ENCODE data around the gene SNX27. TPM values are rescaled to one million over a fixed set of nuclear protein-coding genes. Genes with fewer than 3 reads are reported as not detected.

Gene SNX27
- total RNA-seq, 6 donors from 2014 or later: 35.0 to 62.9 (median 51.9) TPM

DNA sequence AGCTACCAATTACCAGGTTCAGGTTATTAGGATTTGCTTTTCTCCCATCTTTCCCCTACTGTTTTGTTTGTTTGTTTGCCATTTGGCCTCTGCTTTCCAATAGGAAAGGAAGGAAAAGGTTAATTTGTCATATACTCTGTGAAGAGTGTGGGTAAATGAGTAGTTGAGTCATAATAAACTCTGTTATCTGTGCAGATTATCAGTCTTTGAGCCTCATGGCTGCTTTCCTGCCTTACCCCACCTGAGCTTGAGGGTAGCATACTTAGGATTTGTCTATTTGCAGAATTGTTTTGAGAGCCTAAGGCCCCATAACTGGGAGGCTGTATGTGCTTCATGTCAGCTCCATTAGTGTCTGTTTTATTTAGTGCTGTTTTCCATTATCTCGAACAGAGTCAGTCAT is 32.9 kb upstream of the SNX27 start:
- no peak overlapping the region for H3K4me3 ChIP-seq
- H3K36me3 ChIP-seq: peaks cover 2 to 55% (median 18%) of the 10 kb centered on the region in 4 donors
- ATAC-seq (ENCODE audit: low FRiP score in 2 of 2) (no peak), DNase-seq (no peak)
- H3K9me3 ChIP-seq: no peaks in the 10 kb centered on the region
- TF ChIP-seq POLR2A (IDR thresholded peaks at IDR 0.05) (no peak), POLR2AphosphoS5 (IDR thresholded peaks at IDR 0.05) (no peak)
- no peaks in the 10 kb centered on the region for H3K4me1 ChIP-seq
- no peaks in the 10 kb centered on the region for H3K27me3 ChIP-seq
- 100% methylated on average over 1 of the region's 1 CpG for WGBS, 2 donors
- no peak overlapping the region for H3K27ac ChIP-seq

DNA sequence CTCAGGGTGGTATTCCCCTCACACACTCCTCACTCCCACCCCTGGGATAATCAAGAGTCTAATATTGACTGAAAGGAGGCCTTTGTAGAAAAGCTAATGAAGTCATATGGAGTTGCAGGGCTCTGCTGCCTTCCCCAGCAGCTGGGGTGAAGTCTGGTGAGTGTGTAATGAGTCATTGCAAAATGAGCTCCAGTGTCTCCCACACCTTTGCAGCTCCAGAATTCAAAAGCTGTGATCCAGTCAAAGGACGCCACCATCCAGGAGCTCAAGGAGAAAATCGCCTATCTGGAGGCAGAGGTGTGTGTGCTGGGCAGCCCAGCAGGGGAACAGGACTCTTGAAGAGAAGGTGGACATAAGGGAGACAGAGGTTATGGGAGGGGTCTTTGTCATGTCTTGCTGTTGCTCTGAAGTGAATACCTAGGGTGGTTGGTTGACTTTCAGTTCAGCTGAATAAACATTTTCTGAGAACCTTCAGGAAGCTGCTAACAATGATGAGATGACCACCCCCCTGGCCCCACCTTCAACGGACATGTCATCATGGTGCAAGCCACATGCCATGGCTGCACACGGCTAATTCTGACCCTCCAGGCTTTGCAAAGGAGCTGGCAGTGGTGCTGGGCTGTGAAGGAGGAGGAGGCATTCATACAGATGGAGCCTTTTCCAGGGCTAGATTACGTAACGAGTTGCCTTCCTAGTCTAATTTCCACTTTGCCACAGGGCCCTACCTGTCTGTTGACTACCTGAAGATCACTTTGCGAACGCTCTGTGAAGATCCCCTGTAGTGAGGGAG is 32.2 kb upstream of the SNX27 start:
- Histone ChIP-seq H3K4me3 (no peak overlapping the region), H3K4me1 (no peaks in the 10 kb centered on the region), H3K27me3 (no peaks in the 10 kb centered on the region), H3K36me3 (peaks cover 2 to 49% (median 15%) of the 10 kb centered on the region in 4 donors), H3K27ac (no peak overlapping the region), H3K9me3 (no peaks in the 10 kb centered on the region)
- WGBS, 2 donors: 80 to 84% methylated on average over 8 of the region's 8 CpGs
- no peak for DNase-seq
- TF ChIP-seq POLR2AphosphoS5 (IDR thresholded peaks at IDR 0.05) (no peak), POLR2A (IDR thresholded peaks at IDR 0.05) (no peak), EP300 (IDR thresholded peaks at IDR 0.05) (no peak)
- TF ChIP-seq, protein P1, sequence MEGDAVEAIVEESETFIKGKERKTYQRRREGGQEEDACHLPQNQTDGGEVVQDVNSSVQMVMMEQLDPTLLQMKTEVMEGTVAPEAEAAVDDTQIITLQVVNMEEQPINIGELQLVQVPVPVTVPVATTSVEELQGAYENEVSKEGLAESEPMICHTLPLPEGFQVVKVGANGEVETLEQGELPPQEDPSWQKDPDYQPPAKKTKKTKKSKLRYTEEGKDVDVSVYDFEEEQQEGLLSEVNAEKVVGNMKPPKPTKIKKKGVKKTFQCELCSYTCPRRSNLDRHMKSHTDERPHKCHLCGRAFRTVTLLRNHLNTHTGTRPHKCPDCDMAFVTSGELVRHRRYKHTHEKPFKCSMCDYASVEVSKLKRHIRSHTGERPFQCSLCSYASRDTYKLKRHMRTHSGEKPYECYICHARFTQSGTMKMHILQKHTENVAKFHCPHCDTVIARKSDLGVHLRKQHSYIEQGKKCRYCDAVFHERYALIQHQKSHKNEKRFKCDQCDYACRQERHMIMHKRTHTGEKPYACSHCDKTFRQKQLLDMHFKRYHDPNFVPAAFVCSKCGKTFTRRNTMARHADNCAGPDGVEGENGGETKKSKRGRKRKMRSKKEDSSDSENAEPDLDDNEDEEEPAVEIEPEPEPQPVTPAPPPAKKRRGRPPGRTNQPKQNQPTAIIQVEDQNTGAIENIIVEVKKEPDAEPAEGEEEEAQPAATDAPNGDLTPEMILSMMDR (IDR thresholded peaks at IDR 0.05): no peak
- no peak for ATAC-seq (ENCODE audit: low FRiP score in 2 of 2)

DNA sequence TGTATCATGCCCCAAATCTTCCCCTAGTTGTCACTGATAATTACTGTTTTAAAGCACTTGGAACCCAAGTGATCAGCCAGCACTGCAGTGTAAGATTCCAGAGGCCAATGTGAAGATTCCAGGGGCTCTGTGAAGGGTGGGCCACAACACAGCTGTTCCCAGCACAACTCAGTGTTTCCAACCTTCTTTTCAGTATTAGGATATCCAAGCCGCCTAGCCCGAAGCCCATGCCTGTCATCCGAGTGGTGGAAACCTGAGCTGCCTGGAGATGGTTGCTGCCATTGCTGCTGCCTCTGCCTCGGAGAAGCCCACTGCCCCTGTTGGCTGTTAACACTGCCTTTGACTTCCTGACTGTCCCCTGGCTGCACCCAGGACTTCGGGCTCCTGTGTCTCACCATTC is 30.4 kb upstream of the SNX27 start:
- no peak for TF ChIP-seq POLR2A (IDR thresholded peaks at IDR 0.05)
- TF ChIP-seq, protein P1 (IDR thresholded peaks at IDR 0.05): no peak
- no peak for TF ChIP-seq EP300 (IDR thresholded peaks at IDR 0.05)
- TF ChIP-seq POLR2AphosphoS5 (IDR thresholded peaks at IDR 0.05): no peak

DNA sequence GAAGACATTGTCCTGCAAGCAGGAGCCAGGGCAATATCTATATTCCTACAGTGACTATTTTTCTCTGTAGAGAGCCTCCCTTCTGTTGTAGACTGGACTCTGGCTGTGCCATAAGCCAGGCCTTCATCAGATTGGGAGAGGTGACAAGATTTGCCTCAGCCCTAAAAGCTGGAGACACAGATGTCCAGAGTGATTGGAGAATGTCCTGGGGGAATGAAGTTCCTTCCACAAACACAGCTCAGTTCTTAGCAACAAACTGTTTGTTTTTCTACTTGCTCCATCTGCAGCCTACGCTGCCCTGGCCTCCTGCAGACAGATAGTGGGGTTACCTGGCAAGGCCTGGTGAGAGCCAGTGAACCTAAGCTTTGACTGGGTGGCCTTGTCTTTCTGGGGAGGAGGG is 29.9 kb upstream of the SNX27 start:
- no peak for ATAC-seq (ENCODE audit: low FRiP score in 2 of 2)
- no peaks in the 10 kb centered on the region for H3K4me1 ChIP-seq
- H3K27ac ChIP-seq: no peak overlapping the region
- no peak for TF ChIP-seq POLR2AphosphoS5 (IDR thresholded peaks at IDR 0.05)
- no peak for TF ChIP-seq EP300 (IDR thresholded peaks at IDR 0.05)
- no peak for TF ChIP-seq POLR2A (IDR thresholded peaks at IDR 0.05)
- TF ChIP-seq, protein P1 (IDR thresholded peaks at IDR 0.05): no peak
- DNase-seq: no peak
- H3K36me3 ChIP-seq: peaks cover 0 to 30% (median 12%) of the 10 kb centered on the region in 4 donors
- no peaks in the 10 kb centered on the region for H3K27me3 ChIP-seq
- 100% methylated on average over 1 of the region's 1 CpG for WGBS, 2 donors
- no peak overlapping the region for H3K4me3 ChIP-seq
- no peaks in the 10 kb centered on the region for H3K9me3 ChIP-seq

More for the DNA sequence above, 30.4 kb upstream of the SNX27 start:
- Histone ChIP-seq H3K36me3 (peaks cover 0 to 31% (median 12%) of the 10 kb centered on the region in 4 donors), H3K27me3 (no peaks in the 10 kb centered on the region), H3K9me3 (no peaks in the 10 kb centered on the region), H3K4me3 (no peak overlapping the region), H3K4me1 (no peaks in the 10 kb centered on the region), H3K27ac (no peak overlapping the region)
- 77 to 90% methylated on average over 2 to 5 of the region's 5 CpGs for WGBS, 2 donors
- DNase-seq (no peak), ATAC-seq (ENCODE audit: low FRiP score in 2 of 2) (no peak)

DNA sequence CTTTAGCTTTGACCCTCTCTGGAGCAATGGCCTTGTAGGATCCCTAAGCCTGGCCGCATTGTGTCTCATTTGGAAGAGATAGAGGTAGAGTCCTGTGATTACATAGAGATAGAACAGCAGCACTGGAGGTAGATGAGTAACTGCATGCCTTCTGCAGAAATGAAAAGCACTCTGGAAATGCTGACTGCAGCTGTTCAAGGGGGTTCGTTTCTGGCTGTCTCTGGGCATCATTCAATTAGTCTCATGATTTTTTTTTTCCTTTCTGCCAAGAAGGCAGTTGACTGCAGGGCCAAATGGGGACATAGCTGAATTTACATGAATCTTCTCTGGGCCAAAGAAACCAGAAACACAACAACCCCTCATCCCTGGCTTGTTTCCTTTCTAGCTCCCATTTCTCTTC is 28.1 kb upstream of the SNX27 start:
- no peak overlapping the region for H3K27ac ChIP-seq
- no peak overlapping the region for H3K4me3 ChIP-seq
- H3K9me3 ChIP-seq: no peaks in the 10 kb centered on the region
- TF ChIP-seq, protein P1 (IDR thresholded peaks at IDR 0.05): no peak
- TF ChIP-seq EP300 (IDR thresholded peaks at IDR 0.05) (no peak), POLR2A (IDR thresholded peaks at IDR 0.05) (no peak), POLR2AphosphoS5 (IDR thresholded peaks at IDR 0.05) (no peak)
- H3K36me3 ChIP-seq: peaks cover 0 to 25% (median 11%) of the 10 kb centered on the region in 4 donors
- DNase-seq (no peak), ATAC-seq (ENCODE audit: low FRiP score in 2 of 2) (no peak)
- WGBS, 2 donors: 64 to 84% methylated on average over 2 of the region's 2 CpGs
- H3K27me3 ChIP-seq: no peaks in the 10 kb centered on the region
- H3K4me1 ChIP-seq: no peaks in the 10 kb centered on the region
